GM18508 (cell line): Measurements from ENCODE around the gene CTSK.
"Not testable (repeated sequence)": the region's sequence is repeated elsewhere in the genome, so short reads cannot be mapped to it uniquely, and the experiment has no call there.

Experiments
- ATAC-seq: cut with Tn5 transposase; IDR thresholded peaks from one replicate; pipeline ENCODE4 v1.9.1; 2021; ENCODE audit warnings: moderate number of reproducible peaks; ENCODE audit not compliant: insufficient read depth, unreplicated experiment

CTSK gene

GRCh38 chr1:150807249-150808023, 624 bp downstream of the CTSK start:
- ATAC-seq = no peak

GRCh38 chr1:150805899-150806298, 2.2 kb downstream of the CTSK start:
- no peak for ATAC-seq

GRCh38 chr1:150804671-150805070, 3.4 kb downstream of the CTSK start:
- no peak for ATAC-seq

GRCh38 chr1:150799089-150799488, 9.0 kb downstream of the CTSK start:
- ATAC-seq = no peak

GRCh38 chr1:150798525-150798924, 9.5 kb downstream of the CTSK start:
- ATAC-seq = no peak

GRCh38 chr1:150796374-150796773, 11.7 kb downstream of the CTSK start:
- ATAC-seq = no peak

GRCh38 chr1:150793778-150794177, 14.3 kb downstream of the CTSK start:
- ATAC-seq = not testable (repeated sequence)

GRCh38 chr1:150793221-150793620, 14.8 kb downstream of the CTSK start:
- no peak for ATAC-seq

GRCh38 chr1:150791585-150791984, 16.5 kb downstream of the CTSK start:
- ATAC-seq = no peak

GRCh38 chr1:150789396-150789795, 18.7 kb downstream of the CTSK start:
- no peak for ATAC-seq

GRCh38 chr1:150788946-150789345, 19.1 kb downstream of the CTSK start:
- ATAC-seq = no peak

GRCh38 chr1:150787455-150787854, 20.6 kb downstream of the CTSK start:
- ATAC-seq = no peak

- ATAC-seq = no peak
Observed at GRCh38 chr1:150780510-150780909, 27.6 kb downstream of the CTSK start.

GRCh38 chr1:150778409-150778808, 29.7 kb downstream of the CTSK start:
- no peak for ATAC-seq

- ATAC-seq = no peak
Observed at GRCh38 chr1:150777544-150777943, 30.5 kb downstream of the CTSK start.

GRCh38 chr1:150775931-150776505, 32.0 kb downstream of the CTSK start:
- not testable (repeated sequence) for ATAC-seq

GRCh38 chr1:150775276-150775675, 32.8 kb downstream of the CTSK start:
- no peak for ATAC-seq

- no peak for ATAC-seq
Observed at GRCh38 chr1:150772326-150772725, 35.7 kb downstream of the CTSK start.

GRCh38 chr1:150767704-150768103, 40.4 kb downstream of the CTSK start:
- ATAC-seq = not testable (repeated sequence)

GRCh38 chr1:150765977-150766301, 42.1 kb downstream of the CTSK start:
- not testable (repeated sequence) for ATAC-seq

- peak; percentile 51 for ATAC-seq
Observed at GRCh38 chr1:150765296-150765976, 42.6 kb downstream of the CTSK start, which contains the start of gene CTSS. Gene CTSS, minus strand, starts transcription at chr1:150765778. Its CDS starts 1,015 bp downstream, at chr1:150764763.
